Activated T-cell treated with anti-CD3 and anti-CD28 coated beads, Interleukin-2, amount 50 U/mL, for 1 hour (primary cell): ENCODE results near the gene MID1.

ENCODE experiments used
- DNase-seq: peaks from one replicate; pipeline ENCODE4 v3.0.0-alpha.2; 2020

The MID1 gene

DNA sequence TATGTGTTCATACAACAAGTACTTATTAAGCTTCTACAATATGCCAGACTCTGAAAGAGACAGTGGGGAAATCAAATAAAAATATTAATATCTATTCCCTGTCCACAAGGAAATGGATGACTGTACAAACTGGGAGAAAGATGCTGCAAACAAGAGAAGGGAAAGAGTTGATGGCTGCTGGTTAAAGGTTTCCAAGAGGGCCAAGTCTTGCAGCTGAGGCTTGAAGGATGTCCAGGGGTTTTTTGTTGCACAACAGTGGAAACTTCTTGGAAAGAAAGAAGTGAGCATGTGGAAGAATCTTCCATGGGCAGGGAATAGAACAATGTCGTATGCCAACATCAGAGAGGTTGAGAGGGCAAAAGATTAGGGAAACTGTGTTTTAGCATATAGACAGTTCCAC is 95.8 kb downstream of the MID1 start:
- DNase-seq: no peak

DNA sequence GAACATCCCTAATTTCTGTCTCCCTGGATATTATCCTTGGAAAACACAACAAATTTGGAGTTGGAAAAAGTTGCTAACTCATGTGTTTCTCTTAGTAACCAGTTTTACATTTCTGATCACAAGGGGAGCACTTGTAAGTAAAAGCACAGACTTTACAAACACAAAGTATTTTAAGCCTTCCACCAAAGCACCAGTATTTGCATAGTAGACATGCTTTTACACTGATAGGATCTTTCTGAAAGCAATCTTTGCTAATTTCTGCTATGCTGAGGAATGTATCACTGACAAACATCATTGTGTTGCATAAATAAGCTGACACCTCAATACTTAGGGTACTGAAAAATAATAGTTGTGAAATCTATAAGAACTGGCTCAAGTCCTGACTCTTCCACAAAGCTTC is 100.6 kb downstream of the MID1 start:
- DNase-seq: no peak

DNA sequence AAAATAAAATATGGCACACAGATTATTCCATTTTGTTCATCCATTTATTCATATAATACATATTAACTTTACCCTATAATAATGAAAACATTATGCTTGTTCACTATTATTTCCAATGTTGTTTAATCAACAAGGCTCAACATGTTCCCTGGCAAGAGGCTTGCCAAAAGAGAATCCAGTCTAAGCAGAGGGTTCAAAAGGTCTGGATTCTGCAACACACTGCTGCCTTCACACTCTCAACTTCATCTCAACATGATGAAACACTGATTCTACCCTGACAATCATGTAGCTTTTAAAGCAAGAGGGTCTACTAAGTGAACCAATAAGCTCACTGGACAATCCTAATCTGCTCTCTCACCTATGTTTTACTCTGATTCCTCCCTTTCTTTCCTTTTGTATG is 101.1 kb downstream of the MID1 start:
- DNase-seq: no peak

DNA sequence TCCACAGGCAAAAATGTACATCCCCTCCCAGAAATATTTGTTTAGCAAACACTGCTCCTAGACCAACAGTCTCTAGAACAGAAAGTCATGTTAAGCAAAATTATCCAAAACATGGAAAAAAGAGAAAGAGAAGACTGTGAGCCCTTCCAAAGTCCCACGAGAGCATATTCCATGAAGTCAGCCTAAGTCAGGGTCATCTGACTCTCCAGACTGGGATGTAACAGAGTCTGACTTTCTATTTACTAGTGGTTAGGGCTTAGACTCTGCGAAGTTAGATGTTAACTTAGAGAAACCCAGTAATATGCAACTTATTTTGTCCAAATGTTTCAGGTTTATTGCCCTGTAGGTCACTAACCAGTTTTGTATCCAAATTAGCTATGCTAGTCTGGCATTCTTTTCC is 102.3 kb downstream of the MID1 start:
- no peak for DNase-seq

DNA sequence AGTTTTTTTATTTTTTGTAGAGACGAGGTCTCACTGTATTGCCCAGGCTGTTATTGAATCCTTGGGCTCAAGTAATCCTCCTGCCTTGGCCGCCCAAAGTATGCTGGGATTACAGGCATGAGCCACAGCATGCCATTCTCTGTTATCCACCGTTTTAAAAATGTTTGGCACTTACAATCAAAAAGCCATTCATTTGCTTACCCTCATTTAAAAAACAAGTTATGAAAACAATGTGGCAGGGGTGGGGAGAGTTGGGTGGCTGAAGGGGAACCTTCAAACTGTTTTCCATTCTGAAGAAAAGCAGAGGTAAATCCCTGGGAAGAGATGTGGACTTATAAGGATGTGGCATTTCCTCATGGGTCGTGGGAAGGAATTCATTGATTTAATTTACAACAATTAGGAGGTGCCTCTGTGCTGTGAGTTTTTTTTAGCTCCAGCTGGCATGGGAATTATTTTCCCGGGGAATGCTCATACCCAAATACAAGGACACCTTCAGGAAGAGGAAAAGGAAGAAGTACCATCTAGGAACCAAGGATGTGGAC is 103.5 kb downstream of the MID1 start:
- DNase-seq: no peak

DNA sequence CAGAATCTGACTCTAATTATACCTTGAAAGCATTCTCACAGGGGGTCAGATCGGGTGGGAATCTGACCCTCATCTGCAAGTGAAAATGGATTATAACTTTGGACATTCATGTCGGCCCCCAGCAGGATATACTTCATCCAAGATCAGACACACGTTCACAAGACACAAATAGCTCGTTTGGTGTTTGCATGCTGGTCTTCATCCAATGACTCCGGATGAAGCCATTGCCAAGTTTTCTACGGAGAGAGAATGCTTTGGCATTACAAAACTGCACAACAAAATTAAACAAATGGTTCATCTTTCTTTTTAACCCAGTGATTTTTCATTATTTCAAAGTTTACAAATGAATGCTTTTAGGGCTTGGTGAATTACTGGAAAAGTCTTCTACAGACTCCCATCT is 105.5 kb downstream of the MID1 start:
- DNase-seq: no peak

DNA sequence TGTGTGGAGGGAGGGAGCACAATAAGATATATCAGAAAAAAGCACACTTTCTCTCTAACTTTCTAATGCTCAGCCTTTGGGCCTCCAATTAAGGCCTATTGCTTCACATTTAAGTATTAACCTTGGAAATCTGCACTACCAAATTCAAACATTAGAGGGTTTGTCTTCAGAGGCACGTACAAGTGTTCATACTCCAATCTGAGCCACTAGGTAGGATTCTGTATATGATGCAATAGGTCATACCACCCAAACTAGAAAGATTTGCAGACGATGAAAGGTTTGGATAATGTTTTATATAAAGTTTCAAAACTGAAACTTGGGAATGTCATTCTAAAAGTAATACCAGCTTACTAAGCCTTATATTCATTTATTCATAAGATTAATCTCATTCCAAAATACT is 106.4 kb downstream of the MID1 start:
- DNase-seq: no peak

DNA sequence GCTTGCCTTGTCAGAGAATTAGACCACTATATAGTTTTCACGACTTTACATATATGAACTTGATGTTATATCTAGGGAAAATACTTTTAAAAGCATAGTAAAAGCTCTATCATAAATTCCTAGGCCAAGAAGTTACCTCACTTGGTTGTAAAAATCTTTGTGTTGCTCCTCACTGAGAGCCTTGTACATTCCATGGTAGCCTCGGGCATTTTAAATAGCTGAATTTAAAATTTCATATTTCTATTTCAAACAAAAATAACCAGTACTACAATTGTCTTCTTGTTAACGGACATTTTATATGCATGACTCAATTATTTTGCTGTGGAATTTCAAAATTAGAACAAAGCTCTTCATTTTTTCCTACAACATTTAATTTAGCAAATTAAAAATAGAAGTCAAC is 107.6 kb downstream of the MID1 start:
- no peak for DNase-seq

DNA sequence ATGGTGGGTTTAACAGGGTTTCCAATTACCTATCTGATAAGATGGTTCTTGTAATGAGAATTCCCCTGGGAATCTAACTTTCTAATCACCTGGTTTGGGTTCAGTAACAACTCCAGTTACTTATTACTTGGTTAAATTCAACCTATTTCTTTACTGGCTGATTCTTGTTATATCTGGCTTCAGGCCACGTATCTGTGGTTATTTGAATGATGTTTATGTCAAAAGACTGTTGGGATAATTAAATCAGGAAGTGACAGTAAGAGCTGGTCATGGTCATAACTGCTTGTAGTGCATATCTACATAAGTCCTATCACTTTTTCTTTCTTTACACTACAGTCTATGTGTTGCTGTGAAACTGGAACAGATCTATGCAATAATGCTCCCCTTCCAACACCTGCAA is 108.1 kb downstream of the MID1 start:
- no peak for DNase-seq

DNA sequence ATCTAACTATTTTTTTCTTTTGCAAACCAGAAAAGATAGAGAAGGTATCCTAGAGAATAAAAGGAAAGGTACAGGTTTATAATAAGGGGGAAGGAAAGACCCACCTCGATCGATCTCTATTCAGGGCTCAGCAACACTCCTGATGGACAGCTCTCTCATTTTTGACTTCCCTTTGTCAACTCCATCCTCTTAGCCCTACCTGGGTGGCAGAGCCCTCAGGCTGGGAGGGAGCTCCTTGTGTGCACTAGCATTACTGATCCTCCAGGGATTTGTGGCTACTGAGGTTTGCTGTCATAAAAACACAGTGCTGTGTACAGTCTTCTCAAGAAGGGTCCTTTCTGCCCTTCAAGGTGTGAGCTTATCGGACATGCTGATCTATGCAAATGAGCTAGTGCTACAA is 111.0 kb downstream of the MID1 start:
- no peak for DNase-seq

DNA sequence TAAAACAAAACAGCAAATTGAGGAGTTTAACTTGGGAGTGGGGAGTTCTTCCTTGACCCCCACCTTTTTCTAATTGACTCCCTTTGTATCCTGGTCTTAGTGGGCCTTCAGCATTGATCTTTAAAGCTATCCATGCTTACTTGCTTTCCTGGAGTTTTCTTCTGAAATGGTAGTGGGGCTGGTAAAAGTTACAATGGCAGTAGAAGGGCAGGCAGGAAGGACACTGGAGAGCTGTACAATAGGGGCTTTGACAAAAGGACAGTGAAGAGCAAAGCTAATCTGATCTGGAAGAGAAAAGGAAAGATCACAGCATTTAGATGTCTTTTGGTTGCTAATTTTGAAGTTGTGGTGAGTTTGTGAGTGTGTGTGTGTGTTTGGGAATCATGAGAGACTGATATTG is 111.5 kb downstream of the MID1 start:
- no peak for DNase-seq

DNA sequence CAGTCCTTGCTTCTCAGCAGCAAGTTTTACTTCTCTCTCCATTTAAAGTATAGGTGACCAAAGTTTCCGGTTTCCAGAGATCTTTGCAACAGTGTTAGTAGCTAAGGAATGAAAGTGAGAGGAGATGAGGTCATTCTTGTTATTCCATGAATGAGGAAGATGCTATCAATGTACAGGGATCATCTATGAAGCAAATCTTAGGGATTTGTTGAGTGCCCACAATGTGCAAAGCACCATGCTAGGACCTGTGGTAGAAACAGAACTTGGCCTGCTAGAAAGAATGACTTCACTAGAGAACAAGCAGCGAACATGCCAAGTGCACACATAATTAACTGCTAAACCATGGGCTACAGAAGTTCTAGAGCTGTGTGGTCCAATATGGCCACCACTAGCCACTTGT is 112.5 kb downstream of the MID1 start:
- DNase-seq: no peak

DNA sequence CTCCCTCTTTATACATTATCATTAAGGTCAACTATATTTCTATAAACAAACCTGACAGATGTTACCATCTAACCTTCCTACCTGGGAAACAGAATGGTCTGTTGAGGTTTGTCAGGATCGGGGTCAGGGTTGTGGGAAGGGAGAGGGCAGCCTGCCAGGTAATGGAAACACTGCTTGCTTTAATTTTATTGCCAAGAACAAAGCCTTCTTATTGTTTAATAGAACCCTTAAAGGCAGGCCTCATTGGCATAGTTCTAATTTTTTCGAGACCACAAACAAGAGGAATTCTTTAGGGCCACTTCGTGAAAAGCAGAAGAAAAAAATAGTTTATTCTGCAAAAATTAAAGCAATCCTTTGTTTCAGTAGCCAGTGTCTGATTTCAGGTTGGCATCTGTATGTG is 113.2 kb downstream of the MID1 start:
- no peak for DNase-seq

DNA sequence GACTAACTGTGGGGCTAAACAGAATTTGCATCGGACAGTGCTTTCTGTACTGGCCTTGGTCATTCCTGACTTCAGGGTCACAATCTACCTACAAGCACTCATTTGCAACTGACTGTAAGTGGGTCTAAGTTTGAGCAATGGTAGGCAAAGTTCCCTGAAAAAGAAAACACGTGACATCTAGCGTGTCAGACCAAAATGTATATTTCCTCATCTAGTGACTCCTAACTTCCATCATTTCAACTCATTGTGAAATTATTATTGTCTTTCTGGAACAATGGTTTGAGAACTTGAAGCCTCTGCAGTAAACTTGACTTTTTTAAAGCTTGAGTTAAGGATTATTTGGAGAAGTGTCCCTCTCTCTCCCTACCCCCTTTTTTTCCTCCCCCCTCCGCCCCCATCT is 113.6 kb downstream of the MID1 start:
- DNase-seq: no peak

DNA sequence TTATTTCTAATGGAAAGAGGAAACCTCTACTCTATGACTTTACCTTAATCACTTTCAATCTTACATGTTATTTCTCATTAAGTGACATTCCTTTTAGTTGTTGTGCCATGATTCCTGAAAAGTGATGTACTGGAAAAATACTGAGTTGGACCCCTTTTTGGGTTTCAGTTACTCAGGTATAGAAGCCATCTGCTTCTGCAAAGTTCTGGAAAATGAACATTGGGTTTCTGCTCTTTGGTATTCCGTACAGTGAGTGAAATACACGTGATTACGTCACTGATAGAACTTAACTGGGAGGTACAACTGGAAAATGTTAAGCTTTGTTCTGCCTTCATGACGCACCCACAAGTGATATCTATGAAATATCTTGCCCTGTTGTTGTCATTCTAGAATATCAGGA is 114.7 kb downstream of the MID1 start:
- no peak for DNase-seq

DNA sequence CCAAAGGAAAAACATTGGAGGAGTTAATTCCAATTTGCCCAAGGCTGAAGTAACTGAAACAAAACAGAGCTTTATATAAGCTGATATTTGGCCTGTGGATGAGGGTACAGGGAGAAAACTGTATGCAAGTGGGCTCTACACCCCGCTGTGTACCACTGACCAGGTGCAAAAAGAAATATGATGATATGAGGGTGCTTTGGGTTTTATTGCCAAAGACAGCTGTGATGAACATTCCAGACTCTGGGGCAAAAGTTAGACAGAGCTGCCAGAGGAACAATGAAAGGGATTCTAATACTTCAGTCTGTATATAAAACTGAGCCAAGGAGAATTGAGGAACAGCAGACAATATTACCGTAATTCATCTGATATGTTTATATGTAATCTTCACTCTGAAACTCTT is 117.4 kb downstream of the MID1 start:
- no peak for DNase-seq

DNA sequence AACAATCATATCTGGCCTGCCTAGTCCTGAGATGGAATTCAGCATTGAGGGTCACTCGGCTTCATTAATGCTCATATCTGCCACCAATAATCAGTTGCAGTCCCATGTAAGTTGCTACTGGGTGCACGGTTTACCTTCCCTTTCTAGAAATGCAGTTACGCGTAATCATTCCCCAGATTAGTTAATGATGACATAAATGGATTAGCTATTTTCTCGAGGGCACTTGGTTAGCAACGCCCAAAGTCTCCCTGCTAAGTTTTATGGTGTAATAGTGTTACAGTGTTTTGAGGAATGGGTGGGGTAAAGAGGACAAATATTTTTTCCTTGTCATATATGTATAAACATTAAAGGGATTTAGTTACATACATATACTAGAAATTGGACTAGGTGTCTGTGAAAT is 118.8 kb downstream of the MID1 start:
- DNase-seq: no peak

DNA sequence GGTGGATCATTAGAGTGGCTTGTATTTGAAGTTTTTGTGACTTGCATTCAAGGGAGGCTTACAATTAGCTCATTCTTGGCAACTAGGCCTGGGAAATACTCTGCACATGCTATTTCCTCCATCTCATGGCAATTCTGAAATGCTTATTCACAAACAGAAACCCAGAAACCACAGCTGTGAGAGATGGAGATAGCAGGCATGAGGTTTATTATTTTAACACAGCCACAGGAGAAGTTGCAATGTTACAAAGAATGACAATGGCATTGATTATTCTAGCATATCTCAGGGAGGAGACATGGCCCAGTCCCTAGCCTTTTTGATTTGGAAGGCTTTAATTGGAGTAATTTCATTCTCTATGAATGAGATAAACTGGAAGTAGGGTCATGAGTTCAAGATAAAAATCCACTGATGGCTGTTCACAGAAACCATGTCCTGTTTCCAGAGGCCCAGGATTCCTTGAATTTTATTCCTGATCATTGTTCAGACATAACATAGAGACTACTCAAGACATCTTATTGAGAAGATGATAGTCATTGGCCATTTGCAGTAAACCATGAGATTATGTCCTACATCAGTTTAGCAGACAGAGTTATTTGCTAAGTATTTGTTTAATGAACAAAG is 123.9 kb downstream of the MID1 start:
- DNase-seq: no peak

DNA sequence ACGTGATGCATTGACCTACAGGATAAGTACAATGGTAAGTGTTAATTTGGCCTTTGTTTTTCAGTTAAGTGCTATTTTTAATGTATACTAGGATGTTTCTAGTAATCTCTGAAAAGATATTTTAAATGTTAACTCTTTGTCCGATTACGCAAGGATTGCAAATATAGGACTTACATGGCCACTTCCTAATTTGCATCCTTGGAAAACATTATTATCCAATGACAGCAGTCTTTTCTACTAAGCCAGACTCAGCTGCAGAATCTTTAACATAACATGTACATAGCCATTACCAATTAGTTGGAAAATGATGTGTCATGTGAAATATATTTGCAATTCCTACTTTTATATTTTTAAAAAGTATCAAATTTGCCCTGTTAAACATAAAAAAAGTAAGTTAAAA is 124.7 kb downstream of the MID1 start:
- no peak for DNase-seq

DNA sequence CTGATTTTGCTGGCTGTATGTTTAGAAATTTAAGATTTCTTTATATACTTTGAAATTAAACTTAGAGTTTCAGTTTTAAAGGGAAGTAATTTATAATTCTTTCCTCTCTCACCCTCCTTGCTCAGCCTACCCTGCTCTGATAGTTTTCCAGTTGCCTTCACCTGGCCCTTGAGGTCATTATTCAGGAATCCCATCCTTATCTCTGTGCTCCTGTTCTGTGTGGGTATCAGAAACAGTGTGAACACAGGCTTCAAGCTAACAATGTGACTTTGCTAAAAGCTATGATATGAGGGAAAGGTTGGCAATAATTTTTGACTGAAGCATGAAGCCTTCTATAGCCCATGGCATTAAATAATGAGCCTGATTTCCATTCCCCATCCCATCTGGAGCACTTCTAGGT is 128.1 kb downstream of the MID1 start:
- no peak for DNase-seq

DNA sequence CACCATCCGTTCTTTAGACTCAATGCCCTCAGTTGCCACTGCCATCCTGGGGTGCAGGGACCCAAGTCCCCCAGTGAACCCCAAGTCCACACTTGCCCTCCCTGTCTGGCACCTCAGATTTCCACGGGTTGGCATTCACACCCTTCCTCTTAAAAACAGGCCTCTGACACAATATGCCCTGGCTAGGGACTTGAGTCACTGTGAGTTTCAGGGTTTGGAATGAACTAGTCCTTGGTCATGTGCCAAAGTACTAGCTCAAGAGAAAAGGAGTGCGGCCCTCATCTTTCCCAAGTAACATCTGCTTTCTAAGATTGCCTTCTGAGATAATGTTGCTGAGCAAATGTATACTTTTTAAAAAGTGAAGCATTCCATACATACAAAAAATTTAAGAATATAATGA is 134.0 kb downstream of the MID1 start:
- DNase-seq: no peak

DNA sequence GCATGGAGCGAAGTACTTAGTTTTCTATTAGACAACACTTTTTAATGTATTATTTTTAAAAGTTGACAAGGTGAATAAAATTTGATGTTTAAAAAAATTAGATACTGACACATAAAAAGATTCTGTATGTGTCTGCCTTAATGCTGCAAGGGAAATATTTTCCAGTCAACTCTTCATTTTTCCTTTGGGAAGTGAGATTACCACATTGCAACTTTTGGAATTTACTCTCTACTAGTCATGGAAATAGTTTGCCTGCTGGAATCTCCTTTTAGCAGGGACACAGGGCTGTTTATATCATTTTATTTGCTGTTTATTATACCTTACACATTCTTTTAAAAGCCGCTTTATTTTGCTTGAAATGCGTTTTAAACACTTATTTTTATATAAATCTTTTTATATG is 135.1 kb downstream of the MID1 start:
- DNase-seq: no peak

DNA sequence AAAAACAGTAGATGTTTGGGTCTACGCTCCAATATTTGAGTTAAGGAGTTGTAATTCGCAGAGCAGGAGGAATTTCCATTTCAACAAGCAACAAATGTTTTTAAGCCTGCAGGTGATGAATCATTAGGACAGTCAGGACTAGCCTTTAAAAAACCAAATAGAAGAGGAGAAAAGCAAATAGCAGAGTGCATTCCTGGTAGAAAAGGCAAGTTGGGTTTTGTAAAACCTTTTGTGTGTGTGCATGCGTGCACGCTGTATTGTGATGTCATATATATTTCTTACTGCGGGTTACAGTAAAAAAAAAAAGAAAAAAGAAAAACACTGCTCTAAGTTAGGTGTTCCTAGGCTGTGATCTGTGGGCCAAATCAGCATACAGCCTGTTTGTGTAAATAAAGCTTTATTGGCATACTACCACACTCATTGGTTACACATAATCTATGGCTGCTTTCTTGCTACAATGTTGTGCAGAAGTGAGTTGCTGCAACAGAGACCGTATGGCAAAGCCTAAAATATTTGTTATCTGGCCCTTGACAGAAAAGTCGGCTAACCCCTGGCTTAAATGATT is 135.6 kb downstream of the MID1 start:
- DNase-seq: no peak

DNA sequence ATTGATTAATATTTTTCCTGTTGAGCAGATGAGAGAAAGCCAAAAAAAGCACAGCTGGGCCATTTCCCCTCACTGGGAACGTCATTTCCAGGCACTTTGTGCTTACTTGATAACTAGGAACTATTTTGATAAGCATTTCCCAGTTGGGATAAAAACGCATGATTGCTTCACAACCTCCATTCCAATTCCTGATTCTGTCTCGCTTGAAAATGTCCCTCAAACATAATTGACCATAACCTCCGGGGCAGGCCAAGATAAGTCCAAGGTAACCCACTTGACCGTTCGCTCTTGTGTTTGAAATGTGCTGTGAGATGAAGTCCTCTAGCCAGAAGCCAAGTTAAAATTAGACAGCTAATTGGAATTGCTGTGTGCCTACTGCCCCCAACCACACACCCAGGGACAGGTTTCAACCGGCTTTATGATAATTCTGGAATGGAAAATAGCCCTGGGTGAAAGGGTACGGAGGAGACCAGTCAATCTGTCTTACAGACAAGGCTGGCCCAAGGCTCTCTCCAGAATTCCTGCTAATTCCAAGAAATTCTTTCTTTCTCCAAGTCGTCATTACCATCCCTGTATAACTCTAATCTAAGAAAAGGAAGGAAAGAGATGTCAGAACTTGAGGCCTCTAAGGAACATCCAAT is 137.1 kb downstream of the MID1 start:
- DNase-seq: no peak

DNA sequence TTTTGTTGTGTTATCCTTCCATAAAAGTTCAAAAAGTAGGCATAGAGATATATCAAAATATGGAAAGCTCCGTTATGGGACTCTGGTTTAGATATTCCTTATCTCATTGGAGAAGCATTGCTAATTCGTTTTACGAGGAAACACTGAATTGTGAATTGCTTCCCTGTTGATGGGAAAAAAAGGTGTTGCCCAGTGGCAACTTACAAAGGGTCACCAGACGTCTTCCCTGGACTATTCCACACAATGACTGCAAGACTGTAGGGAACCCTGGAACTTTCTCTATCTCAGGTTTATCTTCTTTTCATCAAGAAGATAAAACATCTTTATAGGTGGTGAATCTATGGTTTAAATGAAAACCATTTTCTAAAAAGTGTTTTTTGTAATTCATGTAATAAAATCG is 137.7 kb downstream of the MID1 start:
- DNase-seq: no peak
